Activated CD4-positive, CD25-positive, alpha-beta regulatory T cell treated with anti-CD3 and anti-CD28 coated beads, Interleukin-2, amount 50 U/mL, for 72 hours (primary cell): ENCODE data around the gene GNAI2.
"Not testable (repeated sequence)": the region's sequence is repeated elsewhere in the genome, so short reads cannot be mapped to it uniquely, and the experiment has no call there.

Experiments
- DNase-seq: peaks from one replicate; pipeline ENCODE4 v3.0.0; 2021

The GNAI2 gene

DNA sequence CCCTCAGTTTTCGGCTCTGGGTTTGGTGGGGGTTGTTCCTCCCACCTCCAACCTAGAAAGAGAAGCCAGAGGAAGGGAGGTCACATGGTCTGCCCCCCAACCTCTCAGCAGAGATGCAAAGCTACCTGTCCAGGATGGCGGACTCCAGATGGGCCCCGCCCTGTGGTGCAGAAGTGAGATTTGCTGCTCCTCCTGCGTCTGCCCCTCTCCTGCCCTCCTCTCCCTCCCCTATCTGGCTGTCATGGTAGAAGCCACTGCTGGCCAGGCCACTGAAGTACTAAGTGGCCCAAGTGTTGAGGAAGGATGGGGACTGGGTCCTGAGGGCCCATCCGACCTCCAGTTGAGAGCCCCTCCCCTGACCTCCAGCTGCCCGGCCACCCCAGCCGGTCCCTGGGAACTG, 30.8 kb downstream of the GNAI2 start:
- DNase-seq = no peak

GRCh38 chr3:50267280-50267913, 31.4 kb downstream of the GNAI2 start:
- no peak for DNase-seq

DNA sequence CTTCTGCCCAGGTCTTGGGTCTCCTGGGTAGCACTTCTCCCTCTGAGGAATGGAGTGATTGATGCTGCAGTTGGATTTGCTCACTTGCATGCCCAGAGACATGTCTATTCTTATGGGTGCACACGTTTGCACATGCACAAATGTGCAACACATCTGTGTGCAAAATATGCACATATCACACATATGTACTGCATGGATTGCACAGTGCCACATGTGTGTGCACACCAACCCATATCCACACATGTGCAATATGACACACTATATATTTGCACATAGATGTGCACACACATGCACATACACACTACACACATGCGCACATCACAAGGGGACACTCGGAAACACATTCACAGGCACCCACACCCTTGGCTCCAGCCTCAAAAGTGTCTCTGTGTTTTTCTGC, 32.3 kb downstream of the GNAI2 start:
- no peak for DNase-seq

- DNase-seq = no peak
Observed at GRCh38 chr3:50268703-50269451, 32.9 kb downstream of the GNAI2 start, which contains the start of gene SEMA3B. Gene SEMA3B (plus strand): TSS chr3:50269147. CDS start chr3:50269241, 94 bp downstream.

GRCh38 chr3:50269460-50269859, 33.5 kb downstream of the GNAI2 start:
- DNase-seq = no peak

DNA sequence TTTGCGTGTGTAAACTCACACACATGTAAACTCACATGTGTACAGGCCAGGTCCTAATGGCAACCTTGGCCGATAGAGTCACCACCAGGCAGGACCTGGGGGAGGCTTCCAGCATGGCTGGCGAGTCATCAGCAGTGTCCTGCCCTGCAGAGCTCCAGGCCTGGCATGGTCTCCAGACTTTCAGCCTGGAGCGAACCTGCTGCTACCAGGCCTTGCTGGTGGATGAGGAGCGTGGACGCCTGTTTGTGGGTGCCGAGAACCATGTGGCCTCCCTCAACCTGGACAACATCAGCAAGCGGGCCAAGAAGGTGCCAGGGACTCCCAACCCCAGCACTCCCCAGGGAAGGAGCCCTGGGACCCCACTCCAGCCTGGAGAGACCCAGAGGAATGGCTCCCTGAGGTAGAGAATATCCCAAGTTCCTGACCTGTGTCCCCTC, 34.0 kb downstream of the GNAI2 start:
- no peak for DNase-seq

DNA sequence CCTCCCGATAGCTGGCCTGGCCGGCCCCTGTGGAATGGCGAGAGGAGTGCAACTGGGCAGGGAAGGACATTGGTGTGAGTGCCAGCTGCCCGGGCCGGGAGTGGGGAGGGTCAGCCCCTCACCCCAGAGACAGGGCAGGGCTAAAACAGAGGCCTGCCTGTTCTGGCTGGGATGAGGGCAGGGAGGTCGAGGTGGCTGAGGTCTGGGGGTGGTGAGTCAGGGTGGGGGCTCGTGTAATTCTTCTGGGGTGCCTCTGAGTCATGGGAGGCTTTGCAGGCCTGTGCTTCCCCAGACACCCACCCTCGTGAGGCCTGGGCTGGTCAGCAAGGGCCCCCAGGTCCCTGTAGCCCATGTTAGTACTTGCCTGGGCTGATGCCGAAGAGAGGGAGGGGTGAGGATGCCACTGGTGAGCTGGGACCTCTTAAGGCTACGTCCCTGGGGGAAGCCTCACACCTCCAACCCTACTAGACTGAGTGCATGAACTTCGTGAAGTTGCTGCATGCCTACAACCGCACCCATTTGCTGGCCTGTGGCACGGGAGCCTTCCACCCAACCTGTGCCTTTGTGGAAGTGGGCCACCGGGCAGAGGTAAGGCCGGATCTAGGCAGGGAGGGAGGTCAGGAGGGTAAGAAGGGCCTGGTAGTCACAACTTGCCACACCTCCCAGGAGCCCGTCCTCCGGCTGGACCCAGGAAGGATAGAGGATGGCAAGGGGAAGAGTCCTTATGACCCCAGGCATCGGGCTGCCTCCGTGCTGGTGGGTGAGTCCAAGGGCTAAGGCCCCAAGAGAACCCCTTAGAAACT, 34.6 kb downstream of the GNAI2 start:
- no peak for DNase-seq

- DNase-seq = no peak
Observed at GRCh38 chr3:50271314-50271936, 35.4 kb downstream of the GNAI2 start.

- not testable (repeated sequence) for DNase-seq
Observed at GRCh38 chr3:50272538-50272910, 36.5 kb downstream of the GNAI2 start.

DNA sequence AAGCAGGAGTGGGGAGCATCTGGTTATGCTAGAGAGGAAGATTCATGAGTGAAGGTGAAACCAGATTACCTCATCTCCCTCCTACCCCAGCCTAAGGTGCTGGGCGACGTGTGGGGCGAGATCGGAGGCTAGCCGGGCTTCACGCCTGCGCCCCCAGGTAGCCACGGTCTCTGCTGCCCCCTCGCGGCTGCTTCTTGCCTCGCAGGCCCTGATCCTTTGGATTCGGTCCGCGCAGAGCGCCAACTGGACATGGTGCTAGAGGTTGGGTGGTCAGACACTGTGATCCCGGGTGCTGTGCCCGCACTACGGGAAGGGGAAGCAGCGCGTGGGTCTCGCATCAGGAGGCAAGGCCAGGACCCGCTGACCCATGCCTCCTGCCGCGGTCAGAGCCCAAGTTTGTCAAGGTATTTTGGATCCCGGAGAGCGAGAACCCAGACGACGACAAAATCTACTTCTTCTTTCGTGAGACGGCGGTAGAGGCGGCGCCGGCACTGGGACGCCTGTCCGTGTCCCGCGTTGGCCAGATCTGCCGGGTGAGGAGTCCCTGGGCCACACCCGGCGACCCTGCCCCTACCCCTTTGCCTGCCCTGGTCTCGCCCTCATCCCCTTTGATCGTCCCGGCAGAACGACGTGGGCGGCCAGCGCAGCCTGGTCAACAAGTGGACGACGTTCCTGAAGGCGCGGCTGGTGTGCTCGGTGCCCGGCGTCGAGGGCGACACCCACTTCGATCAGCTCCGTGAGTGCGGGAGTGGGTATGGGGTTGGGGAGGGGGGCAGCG, 37.1 kb downstream of the GNAI2 start:
- peak; percentile 96 for DNase-seq

DNA sequence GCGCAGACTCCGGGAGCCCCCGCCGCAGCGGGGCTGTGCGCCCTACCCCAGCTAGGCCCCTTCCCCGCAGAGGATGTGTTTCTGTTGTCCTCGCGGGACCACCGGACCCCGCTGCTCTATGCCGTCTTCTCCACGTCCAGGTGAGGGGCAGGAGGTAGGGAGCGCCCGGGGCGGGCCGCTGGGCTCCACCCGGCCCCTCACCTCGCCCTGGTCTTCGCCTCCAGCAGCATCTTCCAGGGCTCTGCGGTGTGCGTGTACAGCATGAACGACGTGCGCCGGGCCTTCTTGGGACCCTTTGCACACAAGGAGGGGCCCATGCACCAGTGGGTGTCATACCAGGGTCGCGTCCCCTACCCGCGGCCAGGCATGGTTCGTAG, 37.7 kb downstream of the GNAI2 start:
- DNase-seq = no peak

DNA sequence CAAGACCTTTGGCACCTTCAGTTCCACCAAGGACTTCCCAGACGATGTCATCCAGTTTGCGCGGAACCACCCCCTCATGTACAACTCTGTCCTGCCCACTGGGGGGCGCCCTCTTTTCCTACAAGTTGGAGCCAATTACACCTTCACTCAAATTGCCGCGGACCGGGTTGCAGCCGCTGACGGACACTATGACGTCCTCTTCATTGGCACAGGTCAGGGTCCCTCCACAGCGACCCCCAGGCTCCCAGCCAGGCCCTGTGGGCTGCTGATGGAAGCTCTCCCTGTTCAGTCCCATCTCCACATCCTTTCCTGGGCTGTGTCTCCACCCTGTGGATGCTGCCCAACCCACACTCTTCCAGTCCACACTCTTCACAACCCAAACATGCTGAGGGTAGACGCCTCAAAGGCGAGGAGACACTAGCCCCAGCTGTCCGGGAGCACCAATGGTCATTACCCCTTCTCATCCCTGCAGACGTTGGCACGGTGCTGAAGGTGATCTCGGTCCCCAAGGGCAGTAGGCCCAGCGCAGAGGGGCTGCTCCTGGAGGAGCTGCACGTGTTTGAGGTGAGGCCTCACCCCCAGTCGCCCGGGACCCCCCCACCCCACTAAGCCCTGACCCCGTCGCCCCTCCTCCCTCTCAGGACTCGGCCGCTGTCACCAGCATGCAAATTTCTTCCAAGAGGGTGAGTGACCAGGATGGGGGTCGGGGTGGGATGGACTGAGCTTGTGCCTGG, 38.5 kb downstream of the GNAI2 start:
- peak; percentile 75 for DNase-seq

DNA sequence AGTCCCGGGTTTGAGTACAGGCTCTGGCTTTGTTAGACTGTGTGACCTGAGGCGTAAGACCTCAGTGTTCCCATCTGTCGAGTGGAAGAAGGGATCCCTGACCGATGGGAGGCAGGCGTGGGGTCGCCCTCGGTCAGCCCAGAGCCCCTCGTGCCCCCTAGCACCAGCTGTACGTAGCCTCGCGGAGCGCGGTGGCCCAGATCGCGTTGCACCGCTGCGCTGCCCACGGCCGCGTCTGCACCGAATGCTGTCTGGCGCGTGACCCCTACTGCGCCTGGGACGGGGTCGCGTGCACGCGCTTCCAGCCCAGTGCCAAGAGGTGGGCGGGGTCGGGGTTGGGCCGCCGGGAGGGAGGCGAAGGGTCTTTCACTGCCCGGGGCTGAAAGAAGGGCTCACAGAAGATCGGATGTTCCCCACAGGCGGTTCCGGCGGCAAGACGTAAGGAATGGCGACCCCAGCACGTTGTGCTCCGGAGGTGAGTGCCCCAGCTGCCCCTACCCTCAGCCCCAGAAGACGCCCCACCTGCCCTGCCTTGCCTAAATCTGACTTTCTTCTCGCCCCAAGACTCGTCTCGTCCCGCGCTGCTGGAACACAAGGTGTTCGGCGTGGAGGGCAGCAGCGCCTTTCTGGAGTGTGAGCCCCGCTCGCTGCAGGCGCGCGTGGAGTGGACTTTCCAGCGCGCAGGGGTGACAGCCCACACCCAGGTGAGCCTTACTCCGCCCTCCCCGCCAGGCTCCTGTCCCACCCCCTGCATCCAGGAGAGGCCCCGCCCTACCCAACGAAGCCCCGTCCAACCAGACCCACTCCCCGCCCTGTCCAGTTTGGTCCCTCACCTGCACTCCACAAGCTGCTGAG, 39.4 kb downstream of the GNAI2 start:
- DNase-seq = no peak

GRCh38 chr3:50275996-50276761, 40.2 kb downstream of the GNAI2 start:
- DNase-seq = no peak

GRCh38 chr3:50276762-50277101, 40.7 kb downstream of the GNAI2 start:
- DNase-seq = no peak

- DNase-seq = no peak
Observed at GRCh38 chr3:50278123-50278879, 42.3 kb downstream of the GNAI2 start.

- no peak for DNase-seq
Observed at GRCh38 chr3:50278880-50279224, 42.8 kb downstream of the GNAI2 start, which contains the start of gene LSMEM2. Gene LSMEM2 (plus strand): TSS chr3:50279087. CDS start chr3:50279114, 27 bp downstream.

DNA sequence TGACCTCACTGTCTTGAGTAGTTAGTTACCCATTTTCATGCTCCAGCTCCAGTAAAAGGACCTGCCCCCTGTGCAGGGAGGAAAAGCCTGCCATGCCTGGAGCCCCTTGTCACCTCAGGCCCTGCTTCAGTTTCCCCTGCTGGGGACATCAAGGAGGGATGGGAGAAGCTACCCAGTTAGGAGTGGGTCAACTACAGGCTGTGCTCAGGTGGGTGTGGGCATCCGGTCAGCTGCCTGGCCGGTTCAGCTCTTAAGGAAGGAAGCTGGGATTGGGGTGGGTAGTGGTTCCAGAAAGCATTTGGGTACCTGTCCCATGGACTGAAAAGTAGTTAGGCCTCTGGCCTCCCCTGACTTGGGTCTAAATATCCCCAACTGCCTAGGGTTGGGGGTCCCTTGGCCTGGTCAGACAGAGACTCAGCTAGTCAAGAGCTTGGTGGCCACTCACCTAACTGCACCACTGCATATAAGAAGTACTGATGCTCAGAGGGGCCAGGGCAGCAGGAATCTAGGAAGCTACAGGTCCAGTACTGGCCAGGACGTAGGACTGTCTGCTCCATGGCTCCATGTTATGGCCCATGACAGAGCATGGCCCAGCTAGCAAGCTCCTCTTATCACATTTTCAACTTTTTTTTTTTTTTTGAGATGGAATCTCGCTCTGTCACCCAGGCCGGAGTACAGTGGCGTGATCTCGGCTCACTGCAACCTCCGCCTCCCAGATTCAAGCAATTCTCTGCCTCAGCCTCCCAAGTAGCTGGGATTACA, 43.4 kb downstream of the GNAI2 start:
- no peak for DNase-seq

DNA sequence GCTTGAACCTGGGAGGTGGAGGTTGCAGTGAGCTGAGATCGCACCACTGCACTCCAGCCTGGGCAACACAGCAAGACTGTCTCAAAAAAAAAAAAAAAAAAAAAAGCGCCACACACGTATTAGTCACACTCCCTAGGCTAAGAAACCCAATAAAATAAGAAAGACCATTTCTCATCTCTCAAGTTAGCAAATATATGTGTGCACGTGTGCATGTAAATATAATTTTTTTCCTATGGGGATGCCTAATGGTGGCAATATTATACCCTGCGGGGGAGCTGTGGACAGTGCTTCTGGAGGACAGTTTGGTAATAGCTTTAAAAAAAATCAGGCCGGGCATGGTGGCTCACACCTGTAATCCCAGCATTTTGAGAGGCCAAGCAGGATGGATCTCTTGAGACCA, 48.1 kb downstream of the GNAI2 start:
- DNase-seq = not testable (repeated sequence)
